Myocyte (in vitro differentiated cells): ENCODE measurements around the gene C11orf24. TPM values are rescaled to one million over a fixed set of nuclear protein-coding genes. Genes with fewer than 3 reads are reported as not detected.

Source experiments
- total RNA-seq: library from RNA; depleted of rRNA; stranded (reverse); fragments of >200 nt; gene quantifications from 2 replicates; pipeline ENCODE4 v1.2.3, GENCODE V29; 2014

Gene C11orf24
- total RNA-seq, 1 donor from 2014 or later, result 78.5 TPM

Other genes with a start within 250 kb of the C11orf24 start
- gene NDUFS8, start 241.3 kb downstream of the C11orf24 start, total RNA-seq, result 154 and 195 TPM in 2 replicates
- gene TCIRG1, start 232.9 kb downstream of the C11orf24 start, total RNA-seq, result 25.8 and 33.1 TPM in 2 replicates
- gene CHKA, start 150.6 kb downstream of the C11orf24 start, total RNA-seq, result 12.0 and 15.3 TPM in 2 replicates
- gene KMT5B, start 58.7 kb downstream of the C11orf24 start, total RNA-seq, result 40.6 and 42.3 TPM in 2 replicates
- 48.8 and 67.2 TPM in 2 replicates for gene LRP5, start 40.6 kb upstream of the C11orf24 start, total RNA-seq
- gene PPP6R3, start 188.8 kb upstream of the C11orf24 start, total RNA-seq, result 101 and 113 TPM in 2 replicates